GM12878 (cell line): Measurements from ENCODE around the gene HTR1D. TPM values are rescaled to one million over a fixed set of nuclear protein-coding genes. Genes with fewer than 3 reads are reported as not detected.

ENCODE experiments used
- ASH2L ChIP-seq: fragments of 300-600, 200-600 bp; sonication (generic); IDR thresholded peaks from 2 replicates; pipeline ENCODE4 v1.6.1; 2017; ENCODE audit warnings: low read depth, mild to moderate bottlenecking, borderline replicate concordance
- BACH1 ChIP-seq: fragments of 450-650 bp; IDR thresholded peaks from 2 replicates; pipeline ENCODE4 v1.6.1; 2017; ENCODE audit warnings: mild to moderate bottlenecking, borderline replicate concordance
- CEBPB ChIP-seq, 2 experiments: fragments of 150-350 bp in 1 of 2; IDR thresholded peaks; 2 replicates each; pipeline ENCODE4 v1.6.1; 2012 to 2014; ENCODE audit warnings: low read depth in 2 of 2, low read length in 2 of 2, borderline replicate concordance in 1 of 2, inconsistent platforms in 1 of 2
- CUX1 ChIP-seq: IDR thresholded peaks from 2 replicates; pipeline ENCODE4 v1.6.1; 2012; ENCODE audit warnings: improper control_type of control experiment, low read depth, low read length; ENCODE audit not compliant: insufficient replicate concordance
- EED ChIP-seq: sonication (generic); IDR thresholded peaks from 2 replicates; pipeline ENCODE4 v1.6.1; 2016; ENCODE audit warnings: antibody characterized with exemption, low read depth
- EGR1 ChIP-seq, 2 experiments: IDR thresholded peaks; 1 replicate in 1 of 2; 2 replicates in 1 of 2; pipeline ENCODE4 v1.6.1; 2011 to 2012; ENCODE audit warnings: low read depth in 2 of 2, low read length in 2 of 2, borderline replicate concordance in 1 of 2, mild to moderate bottlenecking in 1 of 2, moderate library complexity in 1 of 2
- FOS ChIP-seq: IDR thresholded peaks from 3 replicates; pipeline ENCODE4 v1.6.1; 2011; ENCODE audit warnings: borderline replicate concordance; ENCODE audit not compliant: insufficient read length; ENCODE audit errors: extremely low read depth
- HCFC1 ChIP-seq: fragments of 150-350 bp; IDR thresholded peaks from 2 replicates; pipeline ENCODE4 v1.6.1; 2014; ENCODE audit warnings: low read length
- HDAC2 ChIP-seq: fragments of 200-600 bp; sonication (generic); IDR thresholded peaks from 2 replicates; pipeline ENCODE4 v1.6.1; 2017
- KAT2A ChIP-seq: conservative IDR thresholded peaks from 2 replicates; pipeline ENCODE4 v1.6.1; 2011; ENCODE audit warnings: low read depth, low read length; ENCODE audit not compliant: control insufficient read depth
- PML ChIP-seq: IDR thresholded peaks from 2 replicates; pipeline ENCODE4 v1.6.1; 2012; ENCODE audit warnings: low read length, inconsistent platforms
- POLR2AphosphoS2 ChIP-seq: IDR thresholded peaks from 2 replicates; pipeline ENCODE4 v1.6.1; 2011; ENCODE audit warnings: low read depth, mild to moderate bottlenecking, low read length, improper control_type of control experiment, moderate library complexity
- RAD51 ChIP-seq: fragments of 450-650 bp; IDR thresholded peaks from 2 replicates; pipeline ENCODE4 v1.6.1; 2016; ENCODE audit warnings: moderate library complexity, mild to moderate bottlenecking, inconsistent platforms
- SREBF2 ChIP-seq: IDR thresholded peaks from 2 replicates; pipeline ENCODE4 v1.6.1; 2012; ENCODE audit warnings: mild to moderate bottlenecking, low read length
- SRF ChIP-seq, 2 experiments: IDR thresholded peaks; 2 replicates each; pipeline ENCODE4 v1.6.1; 2011; ENCODE audit warnings: low read depth in 2 of 2, low read length in 2 of 2, mild to moderate bottlenecking in 1 of 2, moderate library complexity in 1 of 2
- TAF1 ChIP-seq: IDR thresholded peaks from 2 replicates; pipeline ENCODE4 v1.6.1; 2011; ENCODE audit warnings: mild to moderate bottlenecking, low read depth, low read length, borderline replicate concordance
- USF1 ChIP-seq: IDR thresholded peaks from 2 replicates; pipeline ENCODE4 v1.6.1; 2011; ENCODE audit warnings: borderline replicate concordance, low read depth, mild to moderate bottlenecking, moderate library complexity, mixed read lengths, low read length; ENCODE audit not compliant: insufficient read depth; ENCODE audit errors: extremely low read length
- WRNIP1 ChIP-seq: IDR thresholded peaks from 2 replicates; pipeline ENCODE4 v1.6.1; 2011; ENCODE audit warnings: low read depth, low read length, improper control_type of control experiment, borderline replicate concordance
- polyA plus RNA-seq, 11 experiments: library from polyadenylated mRNA; depleted of rRNA in 4 of 11; unstranded in 6 of 11; stranded (reverse) in 5 of 11; fragments of >200 nt; fragmentation: Nextera tagmentation in 4 of 11; fragmentation: Illumina TruSeq in 1 of 11; extraction: Ambion mirVana in 4 of 11; extraction: Trizol in 1 of 11; gene quantifications; 1 replicate in 1 of 11; 2 replicates in 10 of 11; pipeline versions ENCODE4 v1.2.1 to v1.2.3, GENCODE V29; 2011 to 2016; ENCODE audit warnings: inconsistent platforms in 2 of 11, missing spikeins in 2 of 11, low read depth in 1 of 11
- total RNA-seq, 4 experiments: library from RNA; depleted of rRNA in 3 of 4; stranded (reverse); fragments of >200 nt in 3 of 4; fragmentation: Illumina TruSeq in 1 of 4; extraction: Trizol in 1 of 4; gene quantifications; 2 replicates each; pipeline versions ENCODE4 v1.2.1 to v1.2.3, GENCODE V29; 2013 to 2021
- TF ChIP-seq, protein P1 (sequence below): IDR thresholded peaks from 2 replicates; pipeline ENCODE4 v1.6.1; 2011; ENCODE audit warnings: mild to moderate bottlenecking, low read depth, low read length, moderate library complexity; ENCODE audit not compliant: insufficient replicate concordance
- TF ChIP-seq, protein P2 (sequence below): fragments of 450-650 bp; conservative IDR thresholded peaks from 2 replicates; pipeline ENCODE4 v1.6.1; 2017; ENCODE audit warnings: mild to moderate bottlenecking, moderate library complexity

The HTR1D gene
- total and polyA plus RNA-seq, 10 of the 15 experiments (the other 5 are each of a cell fraction or from before 2014, with no cell fraction given): 0.07 TPM; not detected in 9

DNA sequence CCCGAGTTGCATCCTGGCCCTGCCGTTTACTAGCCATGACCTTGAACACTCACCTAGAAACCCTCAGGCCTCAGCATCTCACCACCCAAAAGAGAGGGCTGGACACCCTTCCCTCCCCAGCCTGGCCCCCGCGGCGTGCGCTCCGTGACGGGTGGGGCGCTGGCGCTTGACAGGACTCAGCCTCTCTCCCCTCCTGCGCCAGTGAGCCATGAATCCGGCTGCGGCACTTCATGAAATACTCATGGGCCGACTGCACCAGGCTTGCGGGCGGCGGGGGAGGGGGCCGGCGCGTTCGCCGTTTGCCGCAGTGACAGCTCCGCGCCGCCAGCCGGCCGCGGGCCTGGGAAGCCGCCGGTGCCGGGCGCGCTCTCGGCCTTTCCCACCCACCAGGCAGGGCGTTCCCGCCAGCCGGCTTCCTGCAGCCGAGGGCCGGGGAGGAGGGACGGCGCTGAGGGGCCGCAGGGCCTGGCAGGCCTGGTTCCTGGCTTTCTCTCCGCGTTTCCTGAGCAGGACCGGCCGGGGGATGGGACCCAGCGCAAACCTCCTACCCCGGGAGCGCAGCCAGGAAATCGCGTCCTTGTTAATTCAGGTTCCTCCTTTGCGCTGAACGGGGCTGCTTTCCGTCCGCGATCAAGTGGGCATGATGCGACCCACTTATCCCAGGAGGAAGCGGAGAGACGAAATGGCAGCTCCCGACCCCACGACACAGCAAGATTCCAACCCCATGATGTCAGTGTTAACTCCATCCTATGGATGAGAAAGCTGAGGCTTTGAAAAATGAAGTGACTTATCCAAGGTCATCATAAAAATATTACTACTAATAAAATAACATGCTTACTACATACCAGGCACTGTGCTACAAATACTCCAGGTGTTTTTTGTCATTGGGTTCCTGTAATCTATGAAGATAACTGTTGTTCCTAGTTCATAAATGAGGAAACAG, 39.6 kb downstream of the HTR1D start (continued):
- TF ChIP-seq POLR2AphosphoS2 (no peak), CUX1 (no peak), CEBPB (IDR thresholded peaks at IDR 0.05; ENCODE audit: borderline replicate concordance in 1 of 2, low read depth in 2 of 2, low read length in 2 of 2) (no peak), RAD51 (no peak), FOS (no peak), HDAC2 (no peak; the same call in 1 of the 2 replicates), TAF1 (no peak), KAT2A (no peak), WRNIP1 (no peak), EGR1 (IDR thresholded peaks at IDR 0.05; ENCODE audit: borderline replicate concordance in 1 of 2, low read depth in 2 of 2, low read length in 2 of 2) (peak in 1 of 2 experiments; percentile 53; a peak in 1 of 3 replicates), ASH2L (no peak), BACH1 (peak; percentile 66), EED (peak; percentile 53), SRF (IDR thresholded peaks at IDR 0.05; ENCODE audit: low read depth in 2 of 2, low read length in 2 of 2) (no peak), SREBF2 (no peak), HCFC1 (no peak), PML (no peak), USF1 (no peak)
- TF ChIP-seq, protein P1, sequence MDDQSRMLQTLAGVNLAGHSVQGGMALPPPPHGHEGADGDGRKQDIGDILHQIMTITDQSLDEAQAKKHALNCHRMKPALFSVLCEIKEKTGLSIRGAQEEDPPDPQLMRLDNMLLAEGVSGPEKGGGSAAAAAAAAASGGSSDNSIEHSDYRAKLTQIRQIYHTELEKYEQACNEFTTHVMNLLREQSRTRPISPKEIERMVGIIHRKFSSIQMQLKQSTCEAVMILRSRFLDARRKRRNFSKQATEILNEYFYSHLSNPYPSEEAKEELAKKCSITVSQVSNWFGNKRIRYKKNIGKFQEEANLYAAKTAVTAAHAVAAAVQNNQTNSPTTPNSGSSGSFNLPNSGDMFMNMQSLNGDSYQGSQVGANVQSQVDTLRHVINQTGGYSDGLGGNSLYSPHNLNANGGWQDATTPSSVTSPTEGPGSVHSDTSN: no peak
- TF ChIP-seq, protein P2, sequence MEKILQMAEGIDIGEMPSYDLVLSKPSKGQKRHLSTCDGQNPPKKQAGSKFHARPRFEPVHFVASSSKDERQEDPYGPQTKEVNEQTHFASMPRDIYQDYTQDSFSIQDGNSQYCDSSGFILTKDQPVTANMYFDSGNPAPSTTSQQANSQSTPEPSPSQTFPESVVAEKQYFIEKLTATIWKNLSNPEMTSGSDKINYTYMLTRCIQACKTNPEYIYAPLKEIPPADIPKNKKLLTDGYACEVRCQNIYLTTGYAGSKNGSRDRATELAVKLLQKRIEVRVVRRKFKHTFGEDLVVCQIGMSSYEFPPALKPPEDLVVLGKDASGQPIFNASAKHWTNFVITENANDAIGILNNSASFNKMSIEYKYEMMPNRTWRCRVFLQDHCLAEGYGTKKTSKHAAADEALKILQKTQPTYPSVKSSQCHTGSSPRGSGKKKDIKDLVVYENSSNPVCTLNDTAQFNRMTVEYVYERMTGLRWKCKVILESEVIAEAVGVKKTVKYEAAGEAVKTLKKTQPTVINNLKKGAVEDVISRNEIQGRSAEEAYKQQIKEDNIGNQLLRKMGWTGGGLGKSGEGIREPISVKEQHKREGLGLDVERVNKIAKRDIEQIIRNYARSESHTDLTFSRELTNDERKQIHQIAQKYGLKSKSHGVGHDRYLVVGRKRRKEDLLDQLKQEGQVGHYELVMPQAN: peak; percentile 78; the same call in 1 of the 2 replicates
